Measurements from ENCODE around the gene ATP8B4. TPM values are rescaled to one million over a fixed set of nuclear protein-coding genes. Genes with fewer than 3 reads are reported as not detected.
"Not testable (repeated sequence)": the region's sequence is repeated elsewhere in the genome, so short reads cannot be mapped to it uniquely, and the experiment has no call there.

The ATP8B4 gene
- total RNA-seq, 1 donor from 2014 or later = 15.1 TPM

DNA sequence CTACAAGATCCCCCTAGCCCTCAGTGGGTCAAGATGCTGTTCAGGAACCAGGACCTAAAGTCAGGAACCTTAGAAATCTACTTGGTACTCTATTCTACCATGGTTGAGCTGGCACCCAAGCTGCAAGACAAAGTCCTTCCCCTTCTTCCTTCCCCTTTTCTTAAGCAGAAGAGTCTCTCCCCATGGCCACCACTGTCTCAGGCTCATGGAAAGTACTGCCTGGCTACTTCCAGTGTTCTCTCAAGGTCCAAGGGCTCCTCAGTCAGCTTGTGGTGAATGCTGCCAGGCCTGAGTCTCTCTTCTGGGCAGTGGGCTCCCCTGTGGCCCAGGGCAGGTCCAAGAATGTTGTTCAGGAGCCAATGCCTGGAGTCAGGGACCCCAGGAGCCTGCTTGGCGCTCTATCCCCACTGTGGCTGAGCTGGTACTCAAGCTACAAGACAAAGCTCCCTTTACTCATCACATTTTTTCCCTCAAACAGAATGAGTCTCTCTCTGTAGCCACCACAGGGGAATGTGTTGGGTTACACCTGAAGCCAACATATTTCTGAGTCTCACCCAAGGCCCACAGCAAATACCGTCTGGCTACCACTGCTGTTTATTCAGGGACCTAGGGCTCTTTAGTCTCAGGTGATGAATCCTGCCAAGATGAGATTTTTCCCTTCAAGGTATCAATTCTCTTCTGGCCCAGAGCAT lies 44.8 kb upstream of the ATP8B4 start:
- H3K4me3 ChIP-seq = no peak overlapping the region
- DNase-seq (ENCODE audit: low spot score in 2 of 2) = no peak
- no peaks in the 10 kb centered on the region for H3K27me3 ChIP-seq
- H3K9me3 ChIP-seq = no peaks in the 10 kb centered on the region
- no peaks in the 10 kb centered on the region for H3K36me3 ChIP-seq
- no peaks in the 10 kb centered on the region for H3K4me1 ChIP-seq
- TF ChIP-seq, protein P1, sequence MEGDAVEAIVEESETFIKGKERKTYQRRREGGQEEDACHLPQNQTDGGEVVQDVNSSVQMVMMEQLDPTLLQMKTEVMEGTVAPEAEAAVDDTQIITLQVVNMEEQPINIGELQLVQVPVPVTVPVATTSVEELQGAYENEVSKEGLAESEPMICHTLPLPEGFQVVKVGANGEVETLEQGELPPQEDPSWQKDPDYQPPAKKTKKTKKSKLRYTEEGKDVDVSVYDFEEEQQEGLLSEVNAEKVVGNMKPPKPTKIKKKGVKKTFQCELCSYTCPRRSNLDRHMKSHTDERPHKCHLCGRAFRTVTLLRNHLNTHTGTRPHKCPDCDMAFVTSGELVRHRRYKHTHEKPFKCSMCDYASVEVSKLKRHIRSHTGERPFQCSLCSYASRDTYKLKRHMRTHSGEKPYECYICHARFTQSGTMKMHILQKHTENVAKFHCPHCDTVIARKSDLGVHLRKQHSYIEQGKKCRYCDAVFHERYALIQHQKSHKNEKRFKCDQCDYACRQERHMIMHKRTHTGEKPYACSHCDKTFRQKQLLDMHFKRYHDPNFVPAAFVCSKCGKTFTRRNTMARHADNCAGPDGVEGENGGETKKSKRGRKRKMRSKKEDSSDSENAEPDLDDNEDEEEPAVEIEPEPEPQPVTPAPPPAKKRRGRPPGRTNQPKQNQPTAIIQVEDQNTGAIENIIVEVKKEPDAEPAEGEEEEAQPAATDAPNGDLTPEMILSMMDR (IDR thresholded peaks at IDR 0.05) = no peak
- intact Hi-C loops (cut with DNase I) = no loop called here
- no peak overlapping the region for H3K27ac ChIP-seq

DNA sequence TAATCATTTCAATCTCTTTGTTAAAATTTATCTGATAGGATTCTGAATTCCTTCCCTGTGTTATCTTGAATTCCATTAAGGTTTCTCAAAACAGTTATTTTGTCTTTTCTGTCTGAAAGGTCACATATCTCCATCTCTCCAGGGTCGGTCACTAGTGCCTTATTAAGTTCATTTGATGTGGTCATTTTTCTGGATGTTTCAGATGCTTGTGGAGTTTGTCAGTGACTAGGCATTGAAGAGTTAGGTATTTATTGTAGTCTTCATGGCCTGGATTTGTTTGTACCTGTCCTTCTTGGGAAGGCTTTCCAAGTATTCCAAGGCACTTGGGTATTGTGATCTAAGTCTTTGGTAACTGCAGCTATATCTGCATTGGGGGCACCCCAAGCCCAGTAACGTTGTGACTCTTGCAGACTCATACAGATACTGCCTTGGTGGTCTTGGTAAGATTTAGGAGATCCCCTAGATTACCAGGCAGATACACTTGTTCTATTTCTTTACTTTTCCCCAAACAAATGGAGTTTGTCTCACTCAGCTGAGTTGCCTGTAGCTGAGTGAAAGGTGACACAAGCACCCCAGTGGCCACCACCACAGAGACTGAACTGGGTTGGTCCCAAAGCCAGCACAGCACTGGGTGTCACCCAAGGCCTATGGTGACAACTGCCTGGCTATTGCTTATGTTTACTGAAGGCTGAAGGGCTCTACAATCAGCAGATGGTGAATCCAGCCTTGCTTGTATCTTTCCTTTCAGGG lies 44.1 kb upstream of the ATP8B4 start:
- TF ChIP-seq, protein P1 (IDR thresholded peaks at IDR 0.05) = no peak
- H3K36me3 ChIP-seq = no peaks in the 10 kb centered on the region
- no peaks in the 10 kb centered on the region for H3K4me1 ChIP-seq
- intact Hi-C loops (cut with DNase I) = no loop called here
- H3K27ac ChIP-seq = no peak overlapping the region
- DNase-seq (ENCODE audit: low spot score in 2 of 2) = no peak
- no peak overlapping the region for H3K4me3 ChIP-seq
- H3K9me3 ChIP-seq = no peaks in the 10 kb centered on the region
- H3K27me3 ChIP-seq = no peaks in the 10 kb centered on the region

DNA sequence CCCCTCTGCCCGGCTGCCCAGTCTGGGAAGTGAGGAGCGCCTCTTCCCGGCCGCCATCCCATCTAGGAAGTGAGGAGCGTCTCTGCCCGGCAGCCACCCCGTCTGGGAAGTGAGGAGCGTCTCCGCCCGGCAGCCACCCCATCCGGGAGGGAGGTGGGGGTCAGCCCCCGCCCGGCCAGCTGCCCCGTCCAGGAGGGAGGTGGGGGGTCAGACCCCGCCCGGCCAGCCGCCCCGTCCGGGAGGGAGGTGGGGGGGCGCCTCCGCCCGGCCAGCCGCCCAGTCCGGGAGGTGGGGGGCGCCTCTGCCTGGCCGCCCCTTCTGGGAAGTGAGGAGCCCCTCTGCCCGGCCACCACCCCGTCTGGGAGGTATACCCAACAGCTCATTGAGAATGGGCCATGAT lies 39.2 kb upstream of the ATP8B4 start:
- H3K9me3 ChIP-seq; H3K4me3 ChIP-seq; H3K27ac ChIP-seq; H3K4me1 ChIP-seq; intact Hi-C loops (cut with DNase I); H3K27me3 ChIP-seq; DNase-seq (ENCODE audit: low spot score in 2 of 2); H3K36me3 ChIP-seq: not testable (repeated sequence)

DNA sequence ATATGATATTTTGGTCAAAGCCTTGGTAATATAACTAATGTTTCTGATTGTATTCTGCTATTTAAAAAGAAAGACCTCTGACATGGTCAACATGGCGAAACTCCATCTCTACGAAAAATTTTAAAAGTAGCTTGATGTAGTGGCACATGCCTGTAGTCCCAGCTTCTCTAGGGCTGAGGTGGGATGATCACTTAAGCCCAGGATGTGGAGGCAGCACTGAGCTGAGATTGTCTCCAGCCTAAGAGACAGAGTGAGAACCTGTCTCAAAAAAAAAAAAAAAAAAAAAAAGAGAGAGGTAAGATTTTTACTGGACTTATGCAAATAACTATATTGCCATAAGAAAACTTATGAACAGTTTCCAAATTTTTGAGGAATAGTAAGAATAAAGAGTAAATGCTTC lies 32.4 kb upstream of the ATP8B4 start:
- intact Hi-C loops (cut with DNase I) = no loop called here
- Histone ChIP-seq H3K9me3 (no peaks in the 10 kb centered on the region), H3K4me3 (no peak overlapping the region), H3K27me3 (no peaks in the 10 kb centered on the region), H3K27ac (no peak overlapping the region), H3K4me1 (no peaks in the 10 kb centered on the region), H3K36me3 (no peaks in the 10 kb centered on the region)
- TF ChIP-seq, protein P1 (IDR thresholded peaks at IDR 0.05) = no peak
- no peak for DNase-seq (ENCODE audit: low spot score in 2 of 2)

DNA sequence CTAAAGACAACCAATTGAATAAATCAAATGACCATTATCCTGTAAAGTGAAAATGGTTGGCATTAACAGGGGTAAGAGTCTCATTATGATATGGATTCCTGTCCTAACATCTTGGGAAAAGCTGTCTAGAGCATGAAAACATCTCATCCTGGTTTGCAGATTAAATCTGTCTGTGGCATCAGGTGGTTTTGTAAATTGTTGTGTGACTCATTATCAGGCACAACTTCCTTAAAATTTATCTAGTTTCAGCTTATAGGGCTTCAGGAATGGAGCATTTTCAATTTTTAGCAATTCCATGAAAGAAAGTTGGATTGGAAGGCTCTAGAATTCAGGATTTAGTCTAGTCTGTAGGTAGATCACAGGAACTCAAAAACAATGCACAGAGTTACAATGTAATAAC lies 31.8 kb upstream of the ATP8B4 start:
- H3K9me3 ChIP-seq = no peaks in the 10 kb centered on the region
- no peak overlapping the region for H3K4me3 ChIP-seq
- H3K36me3 ChIP-seq = no peaks in the 10 kb centered on the region
- intact Hi-C loops (cut with DNase I) = no loop called here
- no peaks in the 10 kb centered on the region for H3K27me3 ChIP-seq
- H3K4me1 ChIP-seq = no peaks in the 10 kb centered on the region
- no peak overlapping the region for H3K27ac ChIP-seq
- TF ChIP-seq, protein P1 (IDR thresholded peaks at IDR 0.05) = no peak
- DNase-seq (ENCODE audit: low spot score in 2 of 2) = no peak

DNA sequence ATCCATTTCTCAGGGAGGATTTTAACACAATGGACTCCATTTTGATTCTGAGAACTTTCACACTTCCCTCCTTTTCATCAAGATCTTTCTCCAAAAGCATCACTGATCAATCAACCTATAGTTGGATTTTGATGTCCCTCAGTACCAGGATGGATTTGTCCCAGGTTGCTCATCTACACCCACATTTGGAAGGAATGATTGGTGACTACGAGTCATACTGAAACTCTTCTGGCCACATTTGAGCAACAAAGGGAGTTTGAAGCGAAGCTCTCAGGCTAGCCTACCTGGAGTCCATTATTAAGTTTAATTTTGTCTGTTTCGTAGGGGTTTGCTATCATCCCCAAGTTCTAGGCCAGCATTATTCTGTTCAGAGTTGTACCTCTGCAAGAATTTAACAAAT lies 31.3 kb upstream of the ATP8B4 start:
- TF ChIP-seq, protein P1 (IDR thresholded peaks at IDR 0.05) = no peak
- Histone ChIP-seq H3K27me3 (no peaks in the 10 kb centered on the region), H3K9me3 (no peaks in the 10 kb centered on the region), H3K36me3 (no peaks in the 10 kb centered on the region), H3K4me3 (no peak overlapping the region), H3K4me1 (no peaks in the 10 kb centered on the region), H3K27ac (no peak overlapping the region)
- DNase-seq (ENCODE audit: low spot score in 2 of 2) = no peak
- intact Hi-C loops (cut with DNase I) = no loop called here
